Endodermal cell (in vitro differentiated cells): ENCODE measurements around the gene CHRDL1. TPM values are rescaled to one million over a fixed set of nuclear protein-coding genes. Genes with fewer than 3 reads are reported as not detected.

ENCODE experiments used
- DNase-seq: peaks from one replicate; pipeline ENCODE4 v3.0.0-alpha.2; 2017
- H3K27ac ChIP-seq: 2 replicates; pipeline ENCODE4 v1.5.1; 2013; ENCODE audit warnings: mild to moderate bottlenecking, low read depth, low read length, moderate library complexity
- H3K27me3 ChIP-seq: 2 replicates; pipeline ENCODE4 v1.6.1; 2013; ENCODE audit warnings: mild to moderate bottlenecking, low read length, moderate library complexity; ENCODE audit not compliant: insufficient read depth, control insufficient read depth, poor library complexity, severe bottlenecking
- H3K36me3 ChIP-seq: 2 replicates; pipeline ENCODE4 v1.7.0; 2013; ENCODE audit warnings: mild to moderate bottlenecking, low read length, moderate library complexity; ENCODE audit not compliant: control insufficient read depth, insufficient read depth
- H3K4me1 ChIP-seq: one replicate; pipeline ENCODE4 v1.7.0; 2013; ENCODE audit warnings: low read length; ENCODE audit not compliant: control insufficient read depth, insufficient read depth
- H3K4me3 ChIP-seq: 2 replicates; pipeline ENCODE4 v1.5.1; 2013; ENCODE audit warnings: mild to moderate bottlenecking, low read length, moderate library complexity
- H3K9ac ChIP-seq: 2 replicates; pipeline ENCODE4 v1.6.1; 2013; ENCODE audit warnings: mild to moderate bottlenecking, low read length, moderate library complexity; ENCODE audit not compliant: poor library complexity, severe bottlenecking; ENCODE audit errors: extremely low read depth
- H3K9me3 ChIP-seq: 2 replicates; pipeline ENCODE4 v1.6.1; 2013; ENCODE audit warnings: mild to moderate bottlenecking, low read length, moderate library complexity; ENCODE audit not compliant: control insufficient read depth
- H3K27ac Mint-ChIP-seq: 2 replicates; pipeline ENCODE4 v1.8.0; 2020; ENCODE audit warnings: mixed read lengths
- H3K27me3 Mint-ChIP-seq: 2 replicates; pipeline ENCODE4 v1.8.0; 2021; ENCODE audit warnings: mild to moderate bottlenecking, mixed read lengths; ENCODE audit not compliant: insufficient read depth
- H3K36me3 Mint-ChIP-seq: 2 replicates; pipeline ENCODE4 v1.8.0; 2020; ENCODE audit warnings: low read depth, mixed read lengths
- H3K4me1 Mint-ChIP-seq: 2 replicates; pipeline ENCODE4 v1.8.0; 2020; ENCODE audit warnings: mixed read lengths
- H3K4me3 Mint-ChIP-seq: 2 replicates; pipeline ENCODE4 v1.8.0; 2020; ENCODE audit warnings: mild to moderate bottlenecking, moderate library complexity, mixed read lengths
- H3K9me3 Mint-ChIP-seq: 2 replicates; pipeline ENCODE4 v1.8.0; 2020; ENCODE audit warnings: mild to moderate bottlenecking, mixed read lengths
- WGBS, 2 experiments: methylation state at CpG; one replicate each; pipeline versions ENCODE4 v1.1.5 to v1.1.7; 2013; ENCODE audit warnings: missing lambda C conversion rate in 2 of 2, mixed read lengths in 1 of 2; ENCODE audit not compliant: insufficient coverage in 1 of 2, insufficient read length in 1 of 2; 5-methylcytosine and 5-hydroxymethylcytosine counted together
- total RNA-seq, 2 donors: library from RNA; stranded (reverse); fragmentation: NEBNext Ultra II Directional in 1 of 2; extraction: Animal tissue kit (Norgen Biotek cat#: 25700) in 1 of 2; gene quantifications; 2 replicates in 1 of 2; 3 replicates in 1 of 2; pipeline ENCODE4 v1.2.1, GENCODE V29; 2021
- TF ChIP-seq, protein P1 (sequence below): fragments of 200-600 bp; sonication (generic); conservative IDR thresholded peaks from 2 replicates; pipeline ENCODE4 v1.5.0; 2021; ENCODE audit warnings: antibody characterized with exemption, mild to moderate bottlenecking

The CHRDL1 gene
- total RNA-seq, 2 donors from 2014 or later: 2.2 to 3.6 TPM

DNA sequence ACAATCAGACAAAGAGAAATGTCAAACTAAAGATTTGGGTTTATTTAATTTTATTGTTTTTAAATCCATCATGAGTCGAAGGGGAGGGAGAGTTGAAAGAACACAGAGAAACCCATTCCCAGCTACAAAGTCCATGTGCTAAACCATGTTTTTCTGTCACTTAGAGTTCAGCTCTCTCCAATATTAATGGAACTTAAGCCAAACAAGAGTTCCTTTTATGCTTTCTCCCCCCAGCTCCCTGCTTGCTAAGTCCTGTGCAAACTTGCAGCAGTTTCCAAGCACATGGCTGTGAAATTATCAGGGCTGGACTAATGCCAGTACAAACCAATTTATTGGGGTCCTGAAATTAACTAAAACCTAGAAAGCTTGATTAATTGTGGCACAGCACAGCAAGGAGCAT is 9.7 kb upstream of the CHRDL1 start:
- H3K9me3 Mint-ChIP-seq: no peaks in the 10 kb centered on the region
- no peak overlapping the region for H3K4me3 Mint-ChIP-seq
- H3K27ac Mint-ChIP-seq: no peak overlapping the region
- no peaks in the 10 kb centered on the region for H3K4me1 ChIP-seq
- no peaks in the 10 kb centered on the region for H3K4me1 Mint-ChIP-seq
- no peak for DNase-seq
- H3K9ac ChIP-seq: no peak overlapping the region
- no peak overlapping the region for H3K4me3 ChIP-seq
- 83% methylated on average over 1 of the region's 1 CpG; no CpG with 5 or more reads in 1 of the 2 experiments for WGBS, 2 experiments
- TF ChIP-seq, protein P1, sequence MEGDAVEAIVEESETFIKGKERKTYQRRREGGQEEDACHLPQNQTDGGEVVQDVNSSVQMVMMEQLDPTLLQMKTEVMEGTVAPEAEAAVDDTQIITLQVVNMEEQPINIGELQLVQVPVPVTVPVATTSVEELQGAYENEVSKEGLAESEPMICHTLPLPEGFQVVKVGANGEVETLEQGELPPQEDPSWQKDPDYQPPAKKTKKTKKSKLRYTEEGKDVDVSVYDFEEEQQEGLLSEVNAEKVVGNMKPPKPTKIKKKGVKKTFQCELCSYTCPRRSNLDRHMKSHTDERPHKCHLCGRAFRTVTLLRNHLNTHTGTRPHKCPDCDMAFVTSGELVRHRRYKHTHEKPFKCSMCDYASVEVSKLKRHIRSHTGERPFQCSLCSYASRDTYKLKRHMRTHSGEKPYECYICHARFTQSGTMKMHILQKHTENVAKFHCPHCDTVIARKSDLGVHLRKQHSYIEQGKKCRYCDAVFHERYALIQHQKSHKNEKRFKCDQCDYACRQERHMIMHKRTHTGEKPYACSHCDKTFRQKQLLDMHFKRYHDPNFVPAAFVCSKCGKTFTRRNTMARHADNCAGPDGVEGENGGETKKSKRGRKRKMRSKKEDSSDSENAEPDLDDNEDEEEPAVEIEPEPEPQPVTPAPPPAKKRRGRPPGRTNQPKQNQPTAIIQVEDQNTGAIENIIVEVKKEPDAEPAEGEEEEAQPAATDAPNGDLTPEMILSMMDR: no peak
- no peaks in the 10 kb centered on the region for H3K36me3 ChIP-seq
- H3K36me3 Mint-ChIP-seq: no peaks in the 10 kb centered on the region
- H3K9me3 ChIP-seq: no peaks in the 10 kb centered on the region
- no peak overlapping the region for H3K27ac ChIP-seq
- H3K27me3 Mint-ChIP-seq: no peaks in the 10 kb centered on the region
- H3K27me3 ChIP-seq: no peaks in the 10 kb centered on the region

DNA sequence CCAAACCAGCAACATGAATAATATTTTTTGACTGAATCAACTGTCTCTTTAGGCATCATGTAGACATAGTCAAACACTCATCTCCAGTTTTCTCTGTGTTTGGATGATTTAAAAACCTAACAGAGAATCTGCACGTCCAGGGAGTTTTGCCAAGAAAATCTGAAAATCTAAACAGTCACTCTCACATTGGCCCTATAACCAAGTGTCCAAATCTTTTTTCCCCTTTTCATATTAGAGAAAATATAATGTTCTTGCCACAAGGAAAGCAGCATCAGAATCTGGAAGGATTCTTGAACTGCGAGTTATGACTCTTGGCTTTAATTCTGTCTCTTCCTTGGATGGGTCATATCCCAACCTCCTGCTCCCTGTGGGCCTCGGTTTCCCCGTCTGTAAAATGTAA is 8.8 kb upstream of the CHRDL1 start:
- Mint-ChIP-seq H3K36me3 (no peaks in the 10 kb centered on the region), H3K9me3 (no peaks in the 10 kb centered on the region), H3K4me3 (no peak overlapping the region), H3K27ac (no peak overlapping the region), H3K4me1 (no peaks in the 10 kb centered on the region), H3K27me3 (no peaks in the 10 kb centered on the region)
- no peak overlapping the region for H3K27ac ChIP-seq
- no peaks in the 10 kb centered on the region for H3K9me3 ChIP-seq
- no peak overlapping the region for H3K9ac ChIP-seq
- no peaks in the 10 kb centered on the region for H3K36me3 ChIP-seq
- TF ChIP-seq, protein P1: no peak
- H3K4me3 ChIP-seq: no peak overlapping the region
- no peak for DNase-seq
- no peaks in the 10 kb centered on the region for H3K27me3 ChIP-seq
- no peaks in the 10 kb centered on the region for H3K4me1 ChIP-seq
- 91 to 100% methylated on average over 2 to 4 of the region's 4 CpGs for WGBS, 2 experiments

DNA sequence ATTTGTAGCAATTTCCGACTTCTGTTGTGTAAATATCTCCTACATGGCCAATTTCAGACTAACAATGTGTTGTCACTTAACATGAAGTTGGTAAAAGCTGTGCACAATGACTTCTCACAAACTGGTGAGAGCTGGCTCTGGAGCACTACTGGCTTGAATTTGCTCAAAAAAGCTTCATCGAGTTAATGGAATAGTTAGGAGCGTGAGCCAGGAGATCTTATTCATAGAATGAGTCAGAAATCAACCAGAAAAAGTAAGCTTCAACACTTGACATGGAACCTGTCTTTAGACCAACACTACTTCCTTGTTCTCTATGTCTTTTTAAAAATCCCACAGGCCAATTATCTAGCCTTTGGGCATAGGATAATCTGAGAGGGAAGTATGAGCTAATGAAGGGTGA is 7.9 kb upstream of the CHRDL1 start:
- Histone ChIP-seq H3K9ac (no peak overlapping the region), H3K27me3 (no peaks in the 10 kb centered on the region), H3K27ac (no peak overlapping the region), H3K9me3 (no peaks in the 10 kb centered on the region), H3K36me3 (no peaks in the 10 kb centered on the region), H3K4me1 (no peaks in the 10 kb centered on the region), H3K4me3 (no peak overlapping the region)
- TF ChIP-seq, protein P1: no peak
- H3K4me3 Mint-ChIP-seq: no peak overlapping the region
- no peak for DNase-seq
- no peak overlapping the region for H3K27ac Mint-ChIP-seq
- H3K9me3 Mint-ChIP-seq: no peaks in the 10 kb centered on the region
- H3K4me1 Mint-ChIP-seq: no peaks in the 10 kb centered on the region
- 81 to 83% methylated on average over 1 to 3 of the region's 3 CpGs for WGBS, 2 experiments
- H3K36me3 Mint-ChIP-seq: no peaks in the 10 kb centered on the region
- no peaks in the 10 kb centered on the region for H3K27me3 Mint-ChIP-seq
